WI38 (cell line): ENCODE results near the gene SLC49A4.

Source experiments
- H3K4me3 ChIP-seq: 2 replicates; pipeline ENCODE4 v1.5.1; 2011; ENCODE audit warnings: low read depth, mild to moderate bottlenecking, control low read depth, low read length
- TF ChIP-seq, protein P1 (sequence below): IDR thresholded peaks from 2 replicates; pipeline ENCODE4 v1.5.1; 2012; ENCODE audit warnings: low read depth, mild to moderate bottlenecking, control low read depth, low read length

SLC49A4 gene

DNA sequence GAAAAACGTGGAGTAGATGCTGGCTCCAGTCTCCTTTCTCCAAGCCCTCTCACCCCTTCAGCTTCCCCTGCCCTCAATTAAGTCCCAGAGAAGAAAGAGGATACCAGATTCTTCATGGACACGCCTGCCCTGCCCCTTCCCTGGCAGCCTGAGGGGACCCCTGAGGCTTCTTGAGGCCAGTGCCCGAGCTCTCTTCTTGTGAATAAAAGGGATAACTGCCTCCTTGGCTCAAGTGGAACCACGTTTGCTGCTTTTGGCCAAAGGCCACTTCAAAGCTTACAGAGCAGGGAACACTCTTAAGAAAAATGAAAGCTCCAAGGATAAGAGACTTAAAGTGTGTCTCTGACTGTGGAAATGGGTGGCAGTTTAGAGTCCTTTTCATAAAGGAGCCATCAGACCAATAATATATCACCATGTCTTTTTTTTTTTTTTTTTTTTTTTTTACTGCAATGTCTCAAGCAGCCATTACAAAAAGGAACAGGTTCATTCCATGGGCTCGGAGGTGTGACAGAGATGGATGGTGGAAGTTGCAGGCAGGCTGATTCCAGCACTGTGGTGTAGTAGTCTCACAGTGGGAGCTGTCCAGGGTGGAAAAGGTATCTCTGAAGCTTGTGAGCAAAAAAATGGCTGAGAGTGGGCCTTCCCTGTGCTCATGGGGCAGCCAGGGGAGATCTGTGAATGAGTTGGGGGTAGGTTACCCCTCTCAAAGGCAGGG lies 123.9 kb downstream of the SLC49A4 start:
- no peak overlapping the region for H3K4me3 ChIP-seq
- TF ChIP-seq, protein P1, sequence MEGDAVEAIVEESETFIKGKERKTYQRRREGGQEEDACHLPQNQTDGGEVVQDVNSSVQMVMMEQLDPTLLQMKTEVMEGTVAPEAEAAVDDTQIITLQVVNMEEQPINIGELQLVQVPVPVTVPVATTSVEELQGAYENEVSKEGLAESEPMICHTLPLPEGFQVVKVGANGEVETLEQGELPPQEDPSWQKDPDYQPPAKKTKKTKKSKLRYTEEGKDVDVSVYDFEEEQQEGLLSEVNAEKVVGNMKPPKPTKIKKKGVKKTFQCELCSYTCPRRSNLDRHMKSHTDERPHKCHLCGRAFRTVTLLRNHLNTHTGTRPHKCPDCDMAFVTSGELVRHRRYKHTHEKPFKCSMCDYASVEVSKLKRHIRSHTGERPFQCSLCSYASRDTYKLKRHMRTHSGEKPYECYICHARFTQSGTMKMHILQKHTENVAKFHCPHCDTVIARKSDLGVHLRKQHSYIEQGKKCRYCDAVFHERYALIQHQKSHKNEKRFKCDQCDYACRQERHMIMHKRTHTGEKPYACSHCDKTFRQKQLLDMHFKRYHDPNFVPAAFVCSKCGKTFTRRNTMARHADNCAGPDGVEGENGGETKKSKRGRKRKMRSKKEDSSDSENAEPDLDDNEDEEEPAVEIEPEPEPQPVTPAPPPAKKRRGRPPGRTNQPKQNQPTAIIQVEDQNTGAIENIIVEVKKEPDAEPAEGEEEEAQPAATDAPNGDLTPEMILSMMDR = no peak

DNA sequence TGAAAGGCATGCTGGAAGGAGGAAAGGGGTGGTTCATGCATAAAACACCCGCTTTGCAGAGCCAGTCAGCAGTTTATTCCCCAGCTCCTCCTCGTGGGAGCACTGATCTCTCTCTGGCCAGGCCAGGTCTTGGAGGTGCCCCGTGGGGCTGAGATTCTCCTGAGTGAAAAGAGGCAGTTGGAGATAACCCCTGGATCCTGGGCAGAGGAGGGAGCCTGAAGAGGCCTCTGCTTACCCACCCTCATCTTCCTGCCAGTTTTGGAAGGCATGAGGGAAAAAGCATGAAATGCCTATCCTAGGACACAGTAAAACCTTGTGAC lies 124.4 kb downstream of the SLC49A4 start:
- H3K4me3 ChIP-seq = no peak overlapping the region
- TF ChIP-seq, protein P1 = no peak

DNA sequence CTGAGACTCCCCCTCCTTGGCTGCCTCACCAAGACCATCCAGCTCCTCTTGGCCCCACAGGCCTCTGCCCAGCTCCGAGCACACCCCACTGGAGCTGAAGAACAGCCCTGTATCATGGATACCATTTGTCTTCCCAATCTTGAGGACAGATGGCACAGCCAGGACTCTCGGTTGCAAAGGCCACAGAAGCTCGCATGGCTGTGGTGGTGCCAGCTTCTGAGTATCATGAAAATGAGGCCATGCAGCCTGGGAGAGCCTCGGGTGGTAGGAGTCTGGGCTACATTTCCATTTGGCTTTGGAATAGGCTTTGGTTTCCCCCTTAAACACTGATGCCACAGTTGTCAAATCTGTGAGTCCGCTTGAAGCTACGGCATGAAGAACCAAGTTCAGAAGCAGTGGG lies 126.1 kb downstream of the SLC49A4 start:
- TF ChIP-seq, protein P1 = no peak
- H3K4me3 ChIP-seq = no peak overlapping the region

DNA sequence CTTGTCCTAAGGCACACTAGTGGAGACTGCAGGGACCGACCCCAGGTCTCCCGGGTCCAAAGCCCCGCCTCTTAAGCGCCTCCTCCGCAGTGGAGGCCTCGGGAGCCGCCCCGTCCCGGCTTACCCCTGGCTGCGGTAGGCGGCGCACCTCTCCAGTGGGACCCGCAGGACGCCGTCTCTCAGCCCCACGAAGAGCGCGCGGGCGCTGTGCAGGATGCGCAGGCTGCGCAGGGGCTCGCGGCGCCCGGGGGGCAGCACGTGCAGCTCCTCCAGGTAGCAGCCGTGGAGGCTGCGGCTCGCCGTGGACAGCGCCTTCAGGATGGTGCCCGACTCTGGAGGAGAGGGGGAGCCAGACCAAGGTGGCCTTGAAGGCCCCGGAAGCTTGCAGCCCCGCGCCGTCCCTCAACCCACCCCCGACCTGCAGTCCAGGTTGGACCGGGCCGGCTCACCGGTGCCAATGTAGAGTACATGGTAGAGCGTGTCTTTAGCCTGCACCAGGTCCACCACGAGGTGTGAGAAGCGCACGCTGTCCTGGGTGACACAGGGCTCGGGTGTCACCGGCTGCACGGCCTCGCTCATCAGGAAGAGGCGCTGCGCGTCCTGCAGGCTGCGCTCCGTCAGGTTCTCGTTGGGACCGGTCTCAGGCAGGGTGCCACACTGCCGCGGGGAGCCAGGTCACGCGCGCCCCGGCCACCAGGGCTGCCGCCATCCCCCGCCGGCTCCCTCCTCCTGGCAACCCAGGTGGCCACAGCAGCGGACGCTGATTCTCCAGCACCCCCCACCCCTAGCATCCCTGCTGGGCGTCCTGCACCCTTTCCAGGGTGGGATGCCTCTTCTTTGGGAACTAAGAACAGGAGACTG lies 127.2 kb downstream of the SLC49A4 start:
- TF ChIP-seq, protein P1 = no peak
- H3K4me3 ChIP-seq = no peak overlapping the region

DNA sequence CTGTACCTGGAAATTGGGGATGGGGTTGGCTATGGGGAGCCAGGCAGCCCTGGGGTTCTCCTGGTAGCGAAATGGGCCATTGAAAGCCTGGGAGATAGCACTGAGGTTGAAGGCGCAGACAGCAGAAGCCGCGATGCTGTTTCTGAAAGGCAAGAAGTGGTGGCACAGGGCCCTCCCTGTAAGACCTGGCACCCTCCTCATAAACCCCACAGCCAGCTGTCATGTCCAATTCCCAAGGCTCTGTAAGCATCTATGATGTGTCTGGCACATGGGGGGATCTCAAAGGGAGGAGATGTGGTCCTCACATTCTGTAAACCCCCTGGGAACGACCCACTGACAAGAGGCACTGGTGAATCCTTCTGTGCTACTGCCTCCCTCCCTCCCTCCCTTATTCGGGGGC lies 128.7 kb downstream of the SLC49A4 start:
- no peak overlapping the region for H3K4me3 ChIP-seq
- TF ChIP-seq, protein P1 = no peak

DNA sequence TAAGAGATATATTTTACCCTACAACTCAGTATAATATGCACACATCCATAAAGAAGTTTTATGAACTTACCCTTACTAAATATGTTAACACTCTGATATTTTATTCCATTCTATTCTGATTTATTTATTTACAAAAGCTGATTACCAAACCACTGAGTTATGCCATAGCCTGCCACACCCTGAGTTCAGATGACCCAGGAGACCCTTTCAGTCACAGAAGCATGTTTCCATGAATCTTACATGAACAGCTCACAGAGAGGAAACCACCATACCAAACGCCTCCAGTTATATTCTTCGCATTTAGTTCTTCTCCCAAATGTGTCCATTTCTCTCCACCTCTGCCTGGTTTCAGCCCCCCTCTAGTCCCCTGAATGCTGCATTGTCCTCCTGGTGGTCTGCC lies 129.2 kb downstream of the SLC49A4 start:
- TF ChIP-seq, protein P1 = no peak
- H3K4me3 ChIP-seq = no peak overlapping the region

DNA sequence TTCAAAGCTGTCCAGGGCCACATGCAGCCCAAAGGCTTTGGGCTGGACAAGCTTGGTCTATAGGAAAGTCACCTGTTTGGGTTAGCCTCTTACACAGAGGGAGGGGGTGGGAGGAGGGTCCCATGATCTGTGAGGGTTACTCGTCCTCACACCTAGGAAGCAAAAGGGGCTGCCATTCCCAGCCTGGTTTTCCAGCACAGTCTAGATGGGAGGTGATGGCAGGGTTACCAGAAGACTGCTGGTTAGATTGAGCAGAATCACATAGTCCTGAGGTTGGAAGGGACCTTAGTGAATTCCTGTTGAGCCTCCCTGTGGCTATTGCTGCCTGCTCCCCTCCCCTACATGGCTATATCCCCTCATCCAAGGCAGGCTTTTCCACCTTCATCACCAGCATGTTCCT lies 130.9 kb downstream of the SLC49A4 start:
- TF ChIP-seq, protein P1 = no peak
- H3K4me3 ChIP-seq = no peak overlapping the region
